Kidney tubule cell (primary cell): Measurements from ENCODE around the gene RAB3D.
"Not testable (repeated sequence)": the region's sequence is repeated elsewhere in the genome, so short reads cannot be mapped to it uniquely, and the experiment has no call there.

Experiments
- DNase-seq: peaks from one replicate; pipeline ENCODE4 v3.0.0-alpha.2; 2018; ENCODE audit warnings: low spot score

RAB3D gene

GRCh38 chr19:11339254-11340098, at the start of gene RAB3D:
TSS of gene RAB3D (minus strand) at chr19:11339657. CDS start at chr19:11337399, 2,258 bp downstream.
- DNase-seq, result peak; percentile 81

- no peak for DNase-seq
These were observed 47.9 kb upstream of the RAB3D start for GRCh38 chr19:11387162-11388034.

- no peak for DNase-seq
These were observed 45.3 kb upstream of the RAB3D start for GRCh38 chr19:11384778-11385129.

- no peak for DNase-seq
These were observed 44.2 kb upstream of the RAB3D start for GRCh38 chr19:11383706-11384048.

GRCh38 chr19:11382898-11383705, 43.6 kb upstream of the RAB3D start:
- DNase-seq, result peak; percentile 48

GRCh38 chr19:11380653-11381537, 41.4 kb upstream of the RAB3D start:
- peak; percentile 98 for DNase-seq

GRCh38 chr19:11379857-11380350, 40.4 kb upstream of the RAB3D start:
- no peak for DNase-seq

GRCh38 chr19:11379269-11379845, 39.9 kb upstream of the RAB3D start:
- not testable (repeated sequence) for DNase-seq

GRCh38 chr19:11378319-11379189, 39.1 kb upstream of the RAB3D start:
- DNase-seq, result peak; percentile 87

- peak; percentile 26 for DNase-seq
These were observed 38.3 kb upstream of the RAB3D start for GRCh38 chr19:11377756-11378155.

- peak; percentile 85 for DNase-seq
These were observed 37.8 kb upstream of the RAB3D start for GRCh38 chr19:11377237-11377636.

GRCh38 chr19:11375143-11375948, 35.9 kb upstream of the RAB3D start:
- DNase-seq, result peak; percentile 65

- DNase-seq, result peak; percentile 100
These were observed 35.1 kb upstream of the RAB3D start, which contains the start of gene SWSAP1 for GRCh38 chr19:11374433-11375142. TSS of gene SWSAP1 (plus strand) at chr19:11374666. CDS start at chr19:11374681, 15 bp downstream.

GRCh38 chr19:11373885-11374432, 34.5 kb upstream of the RAB3D start:
- DNase-seq, result no peak

- DNase-seq, result peak; percentile 31
These were observed 33.9 kb upstream of the RAB3D start for GRCh38 chr19:11373166-11373884.

- DNase-seq, result no peak
These were observed 31.3 kb upstream of the RAB3D start for GRCh38 chr19:11370744-11371143.

- no peak for DNase-seq
These were observed 28.1 kb upstream of the RAB3D start for GRCh38 chr19:11367528-11367927.
